ENCODE measurements around the gene CLN6.
"Not testable (repeated sequence)": the region's sequence is repeated elsewhere in the genome, so short reads cannot be mapped to it uniquely, and the experiment has no call there.

The CLN6 gene

DNA sequence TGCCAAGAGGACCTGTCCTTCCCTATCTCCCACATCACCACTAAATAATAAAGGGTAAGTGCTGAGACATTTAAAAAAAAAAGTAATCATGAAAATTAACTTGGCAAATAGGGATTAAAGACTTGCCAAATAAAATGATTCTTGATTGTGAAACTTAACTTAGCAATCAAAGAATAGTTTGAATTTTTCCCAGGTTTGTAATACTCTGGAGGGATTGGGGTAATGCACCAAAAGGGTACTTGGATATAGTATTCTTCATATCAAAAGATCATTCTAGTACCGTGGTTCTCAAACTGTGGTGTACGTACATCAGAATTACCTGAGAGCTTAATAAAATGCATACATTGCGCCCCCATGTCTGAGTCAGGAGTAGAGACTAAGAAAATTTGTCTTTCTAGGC, 52.9 kb downstream of the CLN6 start:
- TF ChIP-seq, protein P1, sequence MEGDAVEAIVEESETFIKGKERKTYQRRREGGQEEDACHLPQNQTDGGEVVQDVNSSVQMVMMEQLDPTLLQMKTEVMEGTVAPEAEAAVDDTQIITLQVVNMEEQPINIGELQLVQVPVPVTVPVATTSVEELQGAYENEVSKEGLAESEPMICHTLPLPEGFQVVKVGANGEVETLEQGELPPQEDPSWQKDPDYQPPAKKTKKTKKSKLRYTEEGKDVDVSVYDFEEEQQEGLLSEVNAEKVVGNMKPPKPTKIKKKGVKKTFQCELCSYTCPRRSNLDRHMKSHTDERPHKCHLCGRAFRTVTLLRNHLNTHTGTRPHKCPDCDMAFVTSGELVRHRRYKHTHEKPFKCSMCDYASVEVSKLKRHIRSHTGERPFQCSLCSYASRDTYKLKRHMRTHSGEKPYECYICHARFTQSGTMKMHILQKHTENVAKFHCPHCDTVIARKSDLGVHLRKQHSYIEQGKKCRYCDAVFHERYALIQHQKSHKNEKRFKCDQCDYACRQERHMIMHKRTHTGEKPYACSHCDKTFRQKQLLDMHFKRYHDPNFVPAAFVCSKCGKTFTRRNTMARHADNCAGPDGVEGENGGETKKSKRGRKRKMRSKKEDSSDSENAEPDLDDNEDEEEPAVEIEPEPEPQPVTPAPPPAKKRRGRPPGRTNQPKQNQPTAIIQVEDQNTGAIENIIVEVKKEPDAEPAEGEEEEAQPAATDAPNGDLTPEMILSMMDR (IDR thresholded peaks at IDR 0.05): no peak
- H3K27ac ChIP-seq: peak overlapping the region in 1 of 2 donors; percentile 6
- H3K27me3 ChIP-seq: no peaks in the 10 kb centered on the region
- intact Hi-C loops (cut with DNase I; ENCODE audit: low total_unique reads): no loop called here
- H3K4me3 ChIP-seq: no peak overlapping the region
- H3K9me3 ChIP-seq: no peaks in the 10 kb centered on the region
- peaks cover 0 to 34% (median 16%) of the 10 kb centered on the region in 4 donors for H3K4me1 ChIP-seq
- H3K36me3 ChIP-seq: peaks cover 11 to 46% (median 37%) of the 10 kb centered on the region in 3 donors
- DNase-seq: no peak

DNA sequence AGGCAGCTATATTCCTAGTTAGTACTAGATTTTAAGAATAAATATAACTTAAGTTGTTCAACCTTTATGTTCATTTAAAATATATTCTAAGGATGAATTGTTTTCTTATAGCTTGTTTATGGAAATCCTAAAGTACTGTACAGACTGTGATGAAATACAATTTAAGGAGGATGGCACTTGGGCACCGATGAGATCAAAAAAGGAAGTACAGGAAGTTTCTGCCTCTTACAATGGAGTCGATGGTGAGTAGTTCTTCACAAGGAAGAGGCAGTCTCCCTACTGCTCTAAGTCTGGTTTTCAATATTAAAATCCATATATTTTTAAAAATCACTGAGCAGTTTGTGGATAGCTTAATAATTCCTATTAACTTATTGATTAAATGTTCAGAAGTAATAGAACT, 54.0 kb downstream of the CLN6 start:
- intact Hi-C loops (cut with DNase I; ENCODE audit: low total_unique reads): no loop called here
- no peaks in the 10 kb centered on the region for H3K27me3 ChIP-seq
- peaks cover 0 to 34% (median 16%) of the 10 kb centered on the region in 4 donors for H3K4me1 ChIP-seq
- no peak for DNase-seq
- TF ChIP-seq, protein P1 (IDR thresholded peaks at IDR 0.05): no peak
- H3K4me3 ChIP-seq: no peak overlapping the region
- H3K27ac ChIP-seq: no peak overlapping the region
- no peaks in the 10 kb centered on the region for H3K9me3 ChIP-seq
- peaks cover 5 to 42% (median 26%) of the 10 kb centered on the region in 3 donors for H3K36me3 ChIP-seq

DNA sequence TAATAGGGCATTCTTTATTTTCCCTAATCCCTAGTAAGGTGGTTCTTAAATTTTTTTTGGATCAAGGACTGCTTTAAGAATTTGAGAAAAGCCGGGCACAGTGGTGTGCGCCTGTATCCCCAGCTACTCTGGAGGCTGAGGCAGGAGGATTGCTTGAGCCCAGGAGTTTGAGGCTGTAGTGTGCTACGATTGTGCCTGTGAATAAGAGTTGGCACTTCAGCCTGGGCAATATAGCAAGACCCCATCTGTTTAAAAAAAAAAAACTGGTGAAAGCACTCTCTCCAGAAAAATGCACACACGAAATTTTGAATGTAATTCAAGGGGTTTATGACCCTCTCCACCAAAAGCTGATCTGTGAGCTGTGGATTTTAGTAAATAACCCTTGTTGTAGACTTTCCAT, 56.4 kb downstream of the CLN6 start:
- Histone ChIP-seq H3K27ac (no peak overlapping the region), H3K27me3 (no peaks in the 10 kb centered on the region), H3K4me3 (no peak overlapping the region), H3K9me3 (no peaks in the 10 kb centered on the region), H3K4me1 (peaks cover 0 to 24% (median 14%) of the 10 kb centered on the region in 4 donors), H3K36me3 (peaks cover 5 to 35% (median 24%) of the 10 kb centered on the region in 3 donors)
- TF ChIP-seq, protein P1 (IDR thresholded peaks at IDR 0.05): no peak
- intact Hi-C loops (cut with DNase I; ENCODE audit: low total_unique reads): no loop called here
- DNase-seq: no peak

DNA sequence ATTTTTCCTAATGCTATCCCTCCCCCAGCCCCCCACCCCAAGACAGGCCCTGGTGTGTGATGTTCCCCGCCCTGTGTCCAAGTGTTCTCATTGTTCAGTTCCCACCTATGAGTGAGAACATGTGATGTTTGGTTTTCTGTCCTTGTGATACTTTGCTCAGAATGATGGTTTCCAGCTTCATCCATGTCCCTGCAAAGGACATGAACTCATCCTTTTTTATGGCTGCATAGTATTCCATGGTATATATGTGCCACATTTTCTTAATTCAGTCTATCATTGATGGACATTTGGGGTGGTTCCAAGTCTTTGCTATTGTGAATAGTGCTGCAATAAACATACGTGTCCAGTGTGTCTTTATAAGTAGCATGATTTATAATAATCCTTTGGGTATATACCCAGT, 57.5 kb downstream of the CLN6 start:
- intact Hi-C loops (cut with DNase I; ENCODE audit: low total_unique reads); H3K27me3 ChIP-seq; DNase-seq: not testable (repeated sequence)

DNA sequence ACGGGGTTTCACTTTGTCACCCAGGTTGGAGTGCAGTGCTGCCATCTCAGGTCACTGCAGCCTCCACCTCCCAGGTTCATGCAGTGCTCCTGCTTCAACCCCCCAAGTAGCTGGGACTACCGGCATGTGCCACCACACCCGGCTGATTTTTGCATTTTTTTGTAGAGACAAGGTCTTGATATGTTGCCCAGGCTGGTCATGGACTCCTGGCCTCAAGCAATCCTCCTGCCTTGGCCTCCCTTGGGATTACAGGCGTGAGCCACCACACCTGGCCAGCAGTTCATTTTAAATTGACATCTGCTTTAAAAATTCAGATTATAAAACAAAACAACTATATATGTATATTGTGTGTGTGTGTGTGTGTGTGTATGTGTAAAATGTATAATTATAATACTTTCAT, 62.7 kb downstream of the CLN6 start:
- no peak for DNase-seq
- no peaks in the 10 kb centered on the region for H3K4me1 ChIP-seq
- intact Hi-C loops (cut with DNase I; ENCODE audit: low total_unique reads): no loop called here

More for the DNA sequence above, 57.5 kb downstream of the CLN6 start:
- not testable (repeated sequence) for H3K4me3 ChIP-seq, H3K9me3 ChIP-seq, H3K27ac ChIP-seq
- Histone ChIP-seq H3K4me1 (peaks cover 0 to 13% (median 5%) of the 10 kb centered on the region in 4 donors), H3K36me3 (peaks cover 5 to 37% (median 24%) of the 10 kb centered on the region in 3 donors)

DNA sequence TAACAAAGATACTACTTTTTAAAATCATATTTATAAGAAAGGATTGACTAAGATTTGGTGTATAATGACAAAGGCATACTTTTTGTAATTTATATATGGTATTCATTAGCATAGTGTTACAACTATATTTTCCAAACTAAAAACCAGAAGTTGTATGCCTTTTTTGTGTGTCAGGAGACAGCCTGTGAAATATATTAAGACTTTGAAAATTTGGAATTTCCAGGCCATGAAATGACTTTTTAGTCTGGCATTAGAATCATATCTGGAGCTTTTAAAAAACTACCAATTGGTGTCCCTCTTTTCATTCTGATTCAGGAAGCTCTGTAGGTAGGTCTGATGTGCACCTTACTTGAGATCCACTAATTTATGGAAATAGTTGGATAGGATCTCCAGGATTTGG, 66.3 kb downstream of the CLN6 start:
- Histone ChIP-seq H3K4me3 (no peak overlapping the region), H3K9me3 (no peaks in the 10 kb centered on the region), H3K36me3 (peaks cover 25 to 28% (median 26%) of the 10 kb centered on the region in 3 donors), H3K27me3 (no peaks in the 10 kb centered on the region), H3K27ac (no peak overlapping the region), H3K4me1 (peaks cover 0 to 12% (median 1%) of the 10 kb centered on the region in 4 donors)
- DNase-seq: no peak
- intact Hi-C loops (cut with DNase I; ENCODE audit: low total_unique reads): no loop called here
- TF ChIP-seq, protein P1 (IDR thresholded peaks at IDR 0.05): no peak

More for the DNA sequence above, 62.7 kb downstream of the CLN6 start:
- H3K9me3 ChIP-seq: no peaks in the 10 kb centered on the region
- H3K4me3 ChIP-seq: no peak overlapping the region
- no peaks in the 10 kb centered on the region for H3K27me3 ChIP-seq
- H3K36me3 ChIP-seq: peaks cover 15 to 40% (median 21%) of the 10 kb centered on the region in 3 donors
- TF ChIP-seq, protein P1 (IDR thresholded peaks at IDR 0.05): no peak
- H3K27ac ChIP-seq: no peak overlapping the region

All from tibial artery (tissue), 4 donors.